ENCODE measurements around the gene SVEP1. TPM values are rescaled to one million over a fixed set of nuclear protein-coding genes. Genes with fewer than 3 reads are reported as not detected.
"Not testable (repeated sequence)": the region's sequence is repeated elsewhere in the genome, so short reads cannot be mapped to it uniquely, and the experiment has no call there.

The SVEP1 gene
- total and polyA plus RNA-seq, 10 donors, result 0.98 to 44.9 (median 25.8) TPM

GRCh38 chr9:110537841-110538646 is 41.5 kb downstream of the SVEP1 start:
- no peak for DNase-seq
- H3K36me3 ChIP-seq, result no peaks in the 10 kb centered on the region
- no peaks in the 10 kb centered on the region for H3K4me1 ChIP-seq
- H3K9me3 ChIP-seq, result peaks cover 0 to 9% (median 0%) of the 10 kb centered on the region in 8 donors
- H3K27me3 ChIP-seq (replicated peaks in 1 of 7), result no peaks in the 10 kb centered on the region
- 30 to 54% (median 34%) methylated on average over 4 of the region's 4 CpGs for WGBS, 5 donors
- no peak overlapping the region for H3K4me3 ChIP-seq
- peak overlapping the region in 2 of 8 donors; percentile 11 to 17 for H3K27ac ChIP-seq
- TF ChIP-seq POLR2AphosphoS5 (IDR thresholded peaks at IDR 0.05) (no peak), POLR2A (IDR thresholded peaks at IDR 0.05) (no peak)
- TF ChIP-seq, protein P1, sequence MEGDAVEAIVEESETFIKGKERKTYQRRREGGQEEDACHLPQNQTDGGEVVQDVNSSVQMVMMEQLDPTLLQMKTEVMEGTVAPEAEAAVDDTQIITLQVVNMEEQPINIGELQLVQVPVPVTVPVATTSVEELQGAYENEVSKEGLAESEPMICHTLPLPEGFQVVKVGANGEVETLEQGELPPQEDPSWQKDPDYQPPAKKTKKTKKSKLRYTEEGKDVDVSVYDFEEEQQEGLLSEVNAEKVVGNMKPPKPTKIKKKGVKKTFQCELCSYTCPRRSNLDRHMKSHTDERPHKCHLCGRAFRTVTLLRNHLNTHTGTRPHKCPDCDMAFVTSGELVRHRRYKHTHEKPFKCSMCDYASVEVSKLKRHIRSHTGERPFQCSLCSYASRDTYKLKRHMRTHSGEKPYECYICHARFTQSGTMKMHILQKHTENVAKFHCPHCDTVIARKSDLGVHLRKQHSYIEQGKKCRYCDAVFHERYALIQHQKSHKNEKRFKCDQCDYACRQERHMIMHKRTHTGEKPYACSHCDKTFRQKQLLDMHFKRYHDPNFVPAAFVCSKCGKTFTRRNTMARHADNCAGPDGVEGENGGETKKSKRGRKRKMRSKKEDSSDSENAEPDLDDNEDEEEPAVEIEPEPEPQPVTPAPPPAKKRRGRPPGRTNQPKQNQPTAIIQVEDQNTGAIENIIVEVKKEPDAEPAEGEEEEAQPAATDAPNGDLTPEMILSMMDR (IDR thresholded peaks at IDR 0.05 in 8 of 11, conservative IDR thresholded peaks at IDR 0.05 in 3 of 11), result no peak
- intact Hi-C loops (cut with DNase I; ENCODE audit: low total_unique reads), result no loop called here

DNA sequence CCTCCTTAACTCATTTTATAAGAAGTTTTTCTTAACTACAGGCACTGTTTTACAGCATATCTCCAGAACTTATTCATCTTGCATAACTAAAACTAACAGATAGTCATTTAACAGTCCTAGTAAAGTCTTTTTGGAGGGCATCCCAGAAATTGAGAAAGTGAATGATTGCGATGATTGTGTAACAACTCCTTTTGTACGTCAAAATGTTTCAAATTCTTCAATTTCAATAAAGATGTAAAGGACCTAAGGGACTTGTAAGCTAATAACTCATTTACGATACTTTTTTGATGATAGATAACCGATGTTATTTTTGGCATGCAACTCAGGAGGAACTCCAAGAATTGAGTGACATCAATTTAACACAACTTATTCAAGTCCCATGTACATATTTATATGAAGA is 42.7 kb downstream of the SVEP1 start:
- intact Hi-C loops (cut with DNase I; ENCODE audit: low total_unique reads), result no loop called here
- no peaks in the 10 kb centered on the region for H3K36me3 ChIP-seq
- H3K4me3 ChIP-seq, result no peak overlapping the region
- H3K27me3 ChIP-seq (replicated peaks in 1 of 7), result no peaks in the 10 kb centered on the region
- peak overlapping the region in 1 of 8 donors; percentile 22 for H3K27ac ChIP-seq
- no peaks in the 10 kb centered on the region for H3K4me1 ChIP-seq
- DNase-seq, result no peak
- WGBS, 5 donors, result 72 to 84% (median 76%) methylated on average over 4 of the region's 4 CpGs
- TF ChIP-seq POLR2AphosphoS5 (IDR thresholded peaks at IDR 0.05) (no peak), POLR2A (IDR thresholded peaks at IDR 0.05) (no peak)
- TF ChIP-seq, protein P1 (IDR thresholded peaks at IDR 0.05 in 8 of 11, conservative IDR thresholded peaks at IDR 0.05 in 3 of 11), result no peak
- H3K9me3 ChIP-seq, result peaks cover 0 to 14% (median 0%) of the 10 kb centered on the region in 8 donors

GRCh38 chr9:110534162-110534561 is 45.4 kb downstream of the SVEP1 start:
- H3K27me3 ChIP-seq (replicated peaks in 1 of 7); DNase-seq; H3K4me1 ChIP-seq; intact Hi-C loops (cut with DNase I; ENCODE audit: low total_unique reads); H3K36me3 ChIP-seq; H3K4me3 ChIP-seq; H3K27ac ChIP-seq: not testable (repeated sequence)
- WGBS, 5 donors, result 83 to 93% (median 91%) methylated on average over 4 of the region's 4 CpGs
- H3K9me3 ChIP-seq, result peaks cover 0 to 14% (median 0%) of the 10 kb centered on the region in 8 donors

GRCh38 chr9:110532908-110533665 is 46.5 kb downstream of the SVEP1 start:
- no peaks in the 10 kb centered on the region for H3K27me3 ChIP-seq (replicated peaks in 1 of 7)
- H3K36me3 ChIP-seq, result no peaks in the 10 kb centered on the region
- no peaks in the 10 kb centered on the region for H3K4me1 ChIP-seq
- DNase-seq, result no peak
- peaks cover 0 to 14% (median 0%) of the 10 kb centered on the region in 8 donors for H3K9me3 ChIP-seq
- peak overlapping the region in 1 of 8 donors; percentile 28 for H3K27ac ChIP-seq
- intact Hi-C loops (cut with DNase I; ENCODE audit: low total_unique reads), result no loop called here
- 67 to 80% (median 73%) methylated on average over 9 of the region's 9 CpGs for WGBS, 5 donors
- TF ChIP-seq POLR2A (IDR thresholded peaks at IDR 0.05) (no peak), POLR2AphosphoS5 (IDR thresholded peaks at IDR 0.05) (no peak)
- TF ChIP-seq, protein P1 (IDR thresholded peaks at IDR 0.05 in 8 of 11, conservative IDR thresholded peaks at IDR 0.05 in 3 of 11), result no peak
- H3K4me3 ChIP-seq, result no peak overlapping the region
